Measurements from ENCODE around the gene CHRNA4. TPM values are rescaled to one million over a fixed set of nuclear protein-coding genes. Genes with fewer than 3 reads are reported as not detected.
"Not testable (repeated sequence)": the region's sequence is repeated elsewhere in the genome, so short reads cannot be mapped to it uniquely, and the experiment has no call there.

CHRNA4 gene
- total RNA-seq, 2 experiments from 2014 or later: not detected

GRCh38 chr20:63311833-63312243 is 49.3 kb downstream of the CHRNA4 start:
- no peak for DNase-seq
- Mint-ChIP-seq H3K4me3 (no peak overlapping the region), H3K36me3 (no peaks in the 10 kb centered on the region), H3K4me1 (ENCODE audit: low read depth) (no peaks in the 10 kb centered on the region), H3K27me3 (peaks cover 10% of the 10 kb centered on the region), H3K27ac (no peak overlapping the region), H3K9me3 (no peaks in the 10 kb centered on the region)
- intact Hi-C loops (cut with micrococcal nuclease): no loop called here
- CTCF ChIA-PET: no interaction called here
- POLR2A ChIA-PET: no interaction called here

GRCh38 chr20:63311186-63311832 is 49.8 kb downstream of the CHRNA4 start:
- POLR2A ChIA-PET: no interaction called here
- intact Hi-C loops (cut with micrococcal nuclease): no loop called here
- Mint-ChIP-seq H3K4me3 (no peak overlapping the region), H3K36me3 (no peaks in the 10 kb centered on the region), H3K27me3 (peaks cover 10% of the 10 kb centered on the region), H3K9me3 (no peaks in the 10 kb centered on the region), H3K4me1 (ENCODE audit: low read depth) (no peaks in the 10 kb centered on the region), H3K27ac (no peak overlapping the region)
- no peak for DNase-seq
- CTCF ChIA-PET: interaction anchor here (1.2 to 4.0 kb wide), 4 partner anchors 15 to 88 kb away, joined by 3 to 64 read pairs (median 8); no protein-coding TSS in a partner anchor

DNA sequence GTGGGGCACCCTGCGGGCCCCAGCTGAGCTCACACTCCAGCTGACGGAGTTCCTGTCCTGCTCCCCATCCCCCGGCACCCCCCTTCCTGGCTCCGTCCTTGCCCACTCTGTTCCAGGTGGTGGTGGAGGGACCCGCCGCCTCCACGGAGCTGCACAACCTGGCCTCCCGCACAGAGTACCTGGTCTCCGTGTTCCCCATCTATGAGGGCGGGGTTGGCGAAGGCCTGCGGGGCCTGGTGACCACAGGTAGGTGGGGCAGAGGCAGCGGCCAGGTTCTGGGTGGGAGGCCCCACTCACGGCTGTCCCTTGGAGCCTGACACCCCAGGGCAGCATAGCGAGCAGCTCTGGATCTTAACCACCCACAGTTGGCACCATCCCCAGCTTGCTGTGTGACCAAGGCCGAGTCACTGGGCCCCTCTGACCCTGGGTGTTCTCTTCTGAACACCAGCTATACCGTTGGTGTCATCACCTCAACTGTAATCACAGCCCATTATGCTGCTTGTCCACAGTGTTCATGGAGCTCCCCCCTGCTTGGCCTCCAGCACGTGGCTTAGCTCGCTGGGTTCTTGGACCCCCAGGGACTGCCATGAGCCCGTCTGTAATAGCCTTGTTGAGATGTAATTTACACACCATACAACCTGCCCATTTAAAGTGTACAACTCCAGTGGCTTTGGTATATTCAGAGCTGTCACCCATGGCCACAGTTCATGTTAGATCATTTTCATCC is 50.7 kb downstream of the CHRNA4 start:
- POLR2A ChIA-PET: no interaction called here
- no peak overlapping the region for H3K4me3 Mint-ChIP-seq
- CTCF ChIA-PET: interaction anchor here (0.8 to 4.0 kb wide), 9 partner anchors 11 to 810 kb away, joined by 3 to 64 read pairs (median 6); no protein-coding TSS in a partner anchor
- no peaks in the 10 kb centered on the region for H3K4me1 Mint-ChIP-seq (ENCODE audit: low read depth)
- peaks cover 6% of the 10 kb centered on the region for H3K27me3 Mint-ChIP-seq
- no peaks in the 10 kb centered on the region for H3K36me3 Mint-ChIP-seq
- no peaks in the 10 kb centered on the region for H3K9me3 Mint-ChIP-seq
- no peak for DNase-seq
- intact Hi-C loops (cut with micrococcal nuclease): no loop called here
- no peak overlapping the region for H3K27ac Mint-ChIP-seq

DNA sequence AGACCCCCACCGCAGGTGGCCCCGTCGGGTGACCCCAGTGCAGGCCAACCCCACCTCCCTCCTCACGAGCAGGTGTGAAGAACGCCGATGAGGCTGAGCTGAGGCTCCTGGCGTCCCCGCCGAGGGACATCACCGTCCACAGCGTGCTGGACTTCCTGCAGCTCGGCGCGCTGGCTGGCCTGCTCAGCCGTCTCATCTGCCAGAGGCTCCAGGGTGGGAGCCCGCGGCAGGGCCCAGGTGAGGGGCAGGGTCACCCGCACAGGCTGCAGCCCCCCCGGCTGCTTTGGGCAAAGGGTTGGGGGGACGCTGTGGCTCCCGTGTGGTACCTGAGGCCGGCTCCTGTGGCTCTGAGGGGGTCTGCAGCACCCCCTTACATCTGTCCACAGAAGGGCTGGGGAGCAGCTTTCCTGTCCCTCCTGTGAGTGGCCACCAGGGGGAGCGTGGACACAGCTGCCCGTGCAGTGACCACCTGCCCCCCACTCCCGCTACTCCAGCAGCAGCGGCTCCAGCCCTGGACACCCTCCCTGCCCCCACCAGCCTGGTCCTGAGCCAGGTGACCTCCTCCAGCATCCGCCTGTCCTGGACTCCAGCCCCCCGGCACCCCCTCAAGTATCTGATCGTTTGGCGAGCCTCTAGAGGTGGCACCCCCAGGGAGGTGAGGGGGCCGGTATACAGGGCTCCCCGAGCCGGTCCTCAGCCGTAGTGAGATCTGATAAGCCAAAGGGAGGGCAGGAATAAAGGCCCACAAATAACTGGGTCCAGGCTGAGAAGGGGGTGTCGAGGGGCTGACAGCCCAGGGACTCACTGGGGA is 51.7 kb downstream of the CHRNA4 start:
- peak; percentile 33 for DNase-seq
- ChIA-PET POLR2A (no interaction called here), CTCF (interaction anchor here (0.6 to 4.0 kb wide), 10 partner anchors 10 to 811 kb away, joined by 3 to 64 read pairs (median 5); no protein-coding TSS in a partner anchor)
- Mint-ChIP-seq H3K4me3 (no peak overlapping the region), H3K9me3 (no peaks in the 10 kb centered on the region), H3K27me3 (peaks cover 10% of the 10 kb centered on the region), H3K36me3 (no peaks in the 10 kb centered on the region), H3K27ac (no peak overlapping the region), H3K4me1 (ENCODE audit: low read depth) (no peaks in the 10 kb centered on the region)
- intact Hi-C loops (cut with micrococcal nuclease): no loop called here

GRCh38 chr20:63308218-63308911 is 52.8 kb downstream of the CHRNA4 start:
- no peak for DNase-seq
- ChIA-PET POLR2A (no interaction called here), CTCF (interaction anchor here (2.7 to 4.0 kb wide), 3 partner anchors 9 to 85 kb away, joined by 10 to 64 read pairs (median 12); no protein-coding TSS in a partner anchor)
- intact Hi-C loops (cut with micrococcal nuclease): no loop called here
- Mint-ChIP-seq H3K27ac (no peak overlapping the region), H3K4me1 (ENCODE audit: low read depth) (no peaks in the 10 kb centered on the region), H3K36me3 (no peaks in the 10 kb centered on the region), H3K27me3 (peaks cover 10% of the 10 kb centered on the region), H3K9me3 (no peaks in the 10 kb centered on the region), H3K4me3 (no peak overlapping the region)

- ChIA-PET POLR2A (no interaction called here), CTCF (interaction anchor here (3.0 to 4.0 kb wide), 2 partner anchors 8 to 73 kb away, joined by 12 to 64 read pairs; no protein-coding TSS in a partner anchor)
- Mint-ChIP-seq H3K36me3 (no peaks in the 10 kb centered on the region), H3K27me3 (peaks cover 12% of the 10 kb centered on the region), H3K4me3 (no peak overlapping the region), H3K27ac (no peak overlapping the region), H3K4me1 (ENCODE audit: low read depth) (no peaks in the 10 kb centered on the region), H3K9me3 (peaks cover 1% of the 10 kb centered on the region)
- DNase-seq: no peak
- intact Hi-C loops (cut with micrococcal nuclease): no loop called here
These were observed 53.5 kb downstream of the CHRNA4 start for GRCh38 chr20:63307538-63308217.

DNA sequence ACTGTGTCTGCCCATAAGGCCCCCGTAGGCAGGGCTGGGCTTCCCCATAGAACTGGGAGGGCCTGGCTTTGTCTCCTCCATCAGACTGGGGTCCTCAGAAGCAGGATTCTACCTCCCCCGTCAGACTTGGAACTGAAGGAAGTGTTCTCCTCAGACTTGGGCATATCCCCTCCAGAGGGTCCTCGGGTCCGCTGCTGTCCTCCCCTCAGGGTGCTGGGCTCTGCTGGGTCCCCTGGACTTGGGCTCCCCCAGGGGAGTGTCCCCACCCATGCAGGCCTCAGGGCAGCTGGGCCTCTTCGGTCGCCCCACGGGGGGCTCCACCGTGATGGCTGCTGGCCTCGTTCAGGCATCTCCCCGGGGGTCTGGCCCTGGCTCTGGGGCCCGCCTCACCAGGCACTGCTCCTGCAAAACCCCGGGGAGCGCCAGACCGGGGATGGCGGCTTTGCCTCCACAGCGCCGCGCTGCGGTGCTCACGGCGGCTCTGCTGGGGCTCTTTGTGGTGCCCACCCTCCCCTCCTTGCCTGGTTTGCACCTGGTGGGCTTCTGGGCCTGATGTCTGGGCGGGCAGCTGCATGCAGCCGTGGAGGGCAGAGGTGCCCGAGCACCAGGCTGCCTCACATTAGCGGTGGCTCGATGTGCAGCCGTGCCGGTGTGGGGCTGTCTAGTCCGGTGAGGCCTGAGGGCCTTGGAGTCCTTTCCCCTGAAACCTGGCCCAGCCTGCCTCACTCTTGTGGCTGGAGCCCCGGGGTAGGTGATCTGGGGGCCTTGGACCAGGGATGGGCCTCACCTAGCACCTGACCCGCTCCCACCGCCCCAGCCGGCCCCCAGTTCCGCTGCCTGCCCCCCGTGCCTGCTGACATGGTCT is 54.2 kb downstream of the CHRNA4 start:
- intact Hi-C loops (cut with micrococcal nuclease): no loop called here
- DNase-seq: no peak
- Mint-ChIP-seq H3K36me3 (no peaks in the 10 kb centered on the region), H3K4me1 (ENCODE audit: low read depth) (no peaks in the 10 kb centered on the region), H3K9me3 (peaks cover 4% of the 10 kb centered on the region), H3K4me3 (no peak overlapping the region), H3K27ac (no peak overlapping the region), H3K27me3 (peaks cover 15% of the 10 kb centered on the region)
- POLR2A ChIA-PET: no interaction called here
- CTCF ChIA-PET: interaction anchor here (4.0 kb wide), 1 partner anchor 74 kb away, joined by 64 read pairs; no protein-coding TSS in a partner anchor

GRCh38 chr20:63305933-63306672 is 55.0 kb downstream of the CHRNA4 start:
- H3K36me3 Mint-ChIP-seq; CTCF ChIA-PET; DNase-seq; H3K4me3 Mint-ChIP-seq; intact Hi-C loops (cut with micrococcal nuclease); H3K27ac Mint-ChIP-seq; POLR2A ChIA-PET; H3K4me1 Mint-ChIP-seq (ENCODE audit: low read depth); H3K9me3 Mint-ChIP-seq: not testable (repeated sequence)
- H3K27me3 Mint-ChIP-seq: peaks cover 18% of the 10 kb centered on the region

- Mint-ChIP-seq H3K4me3 (no peak overlapping the region), H3K27ac (no peak overlapping the region), H3K36me3 (no peaks in the 10 kb centered on the region), H3K4me1 (ENCODE audit: low read depth) (no peaks in the 10 kb centered on the region), H3K27me3 (peaks cover 15% of the 10 kb centered on the region), H3K9me3 (peaks cover 11% of the 10 kb centered on the region)
- no peak for DNase-seq
- intact Hi-C loops (cut with micrococcal nuclease): no loop called here
- ChIA-PET CTCF (no interaction called here), POLR2A (no interaction called here)
These were observed 55.8 kb downstream of the CHRNA4 start for GRCh38 chr20:63305393-63305792.

DNA sequence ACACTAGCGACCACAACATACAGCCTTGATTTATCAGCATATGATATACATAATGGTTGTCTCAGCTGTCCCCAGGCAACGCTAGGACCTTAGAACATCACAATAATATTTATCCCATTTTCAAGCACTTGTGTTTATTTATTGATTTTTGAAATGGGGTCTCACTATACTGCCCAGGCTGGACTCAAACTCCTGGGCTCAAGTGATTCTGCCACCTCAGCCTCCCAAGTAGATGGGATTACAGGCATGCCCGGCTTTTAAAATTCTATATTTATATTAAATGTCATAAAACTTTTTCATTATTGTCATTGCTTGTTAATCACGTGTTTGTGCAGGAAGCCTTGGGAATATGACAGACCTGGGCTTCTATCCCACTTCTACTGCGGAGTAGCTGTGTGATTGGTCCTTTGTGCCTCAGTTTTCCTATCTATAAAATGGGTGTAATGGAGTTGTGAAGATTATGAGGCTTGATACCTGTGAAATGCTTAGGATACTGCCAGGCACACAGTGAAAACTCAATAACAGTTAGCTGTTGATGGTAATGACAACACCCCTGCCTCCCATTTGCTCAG is 58.0 kb downstream of the CHRNA4 start:
- Mint-ChIP-seq H3K27ac (no peak overlapping the region), H3K4me1 (ENCODE audit: low read depth) (no peaks in the 10 kb centered on the region), H3K27me3 (peaks cover 20% of the 10 kb centered on the region), H3K36me3 (no peaks in the 10 kb centered on the region), H3K9me3 (peaks cover 11% of the 10 kb centered on the region), H3K4me3 (no peak overlapping the region)
- DNase-seq: no peak
- ChIA-PET POLR2A (no interaction called here), CTCF (interaction anchor here (0.8 kb wide), 1 partner anchor 134 kb away, joined by 3 read pairs; no protein-coding TSS in a partner anchor)
- intact Hi-C loops (cut with micrococcal nuclease): no loop called here
